Measurements from ENCODE around the gene SARS1. TPM values are rescaled to one million over a fixed set of nuclear protein-coding genes. Genes with fewer than 3 reads are reported as not detected.

SARS1 gene
- total RNA-seq, 1 donor from 2014 or later = 134 TPM

DNA sequence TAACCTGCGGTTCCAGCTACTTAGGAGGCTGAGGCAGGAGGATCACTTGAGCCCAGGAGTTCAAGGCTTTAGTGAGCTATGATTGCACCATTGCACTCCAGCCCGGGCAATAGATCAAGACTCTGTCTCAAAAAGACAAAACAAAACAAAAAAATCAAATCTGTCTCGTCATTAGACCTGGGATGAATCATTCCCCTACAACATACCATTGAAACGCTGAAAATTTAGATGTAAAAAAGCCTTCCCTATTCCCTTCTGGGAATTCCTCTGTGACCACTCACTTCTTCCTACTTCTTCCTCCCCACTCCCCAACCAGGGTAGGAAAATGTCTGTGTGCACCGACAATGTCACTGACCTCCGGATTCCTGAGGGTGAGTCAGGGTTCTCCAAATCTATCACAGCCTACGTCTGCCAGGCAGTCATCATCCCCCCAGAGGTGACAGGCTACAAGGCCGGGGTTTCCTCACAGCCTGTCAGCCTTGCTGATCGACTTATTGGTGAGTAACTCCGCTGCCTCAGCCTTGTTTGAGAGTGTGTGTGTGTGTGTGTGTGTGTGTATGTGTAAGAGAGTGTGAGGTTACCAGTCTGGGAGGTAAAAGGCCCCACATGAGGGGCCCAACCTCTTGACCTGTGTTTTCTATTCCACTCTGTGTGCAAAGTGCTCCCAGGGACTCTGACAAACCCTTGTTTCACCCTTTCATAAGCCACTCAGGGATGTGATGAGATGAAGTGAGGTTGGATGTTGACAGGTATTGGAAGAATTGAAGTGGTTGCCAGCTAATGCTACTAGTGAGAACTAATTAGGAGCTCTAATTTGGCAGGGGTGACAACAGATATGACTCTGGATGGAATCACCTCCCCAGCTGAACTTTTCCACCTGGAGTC lies 16.3 kb upstream of the SARS1 start:
- no peaks in the 10 kb centered on the region for H3K27me3 ChIP-seq
- H3K9me3 ChIP-seq = no peaks in the 10 kb centered on the region
- peaks cover 3 to 11% of the 10 kb centered on the region in 2 donors for H3K4me1 ChIP-seq
- H3K4me3 ChIP-seq = no peak overlapping the region
- intact Hi-C loops (cut with DNase I) = loop anchor here (1.0 kb wide), 1 partner anchor 16 kb away; the partner anchor contains the start of gene SARS1
- DNase-seq (ENCODE audit: low spot score in 2 of 2) = peak in 1 of 2 donors; percentile 83
- H3K27ac ChIP-seq = peak overlapping the region; percentile 62 to 76
- TF ChIP-seq CTCF (IDR thresholded peaks at IDR 0.05) = no peak
- no peaks in the 10 kb centered on the region for H3K36me3 ChIP-seq

GRCh38 chr1:109198043-109198695 lies 15.5 kb upstream of the SARS1 start:
- peak; percentile 16 to 75 for DNase-seq (ENCODE audit: low spot score in 2 of 2)
- H3K27ac ChIP-seq = peak overlapping the region; percentile 62 to 76
- H3K9me3 ChIP-seq = no peaks in the 10 kb centered on the region
- H3K27me3 ChIP-seq = no peaks in the 10 kb centered on the region
- H3K36me3 ChIP-seq = no peaks in the 10 kb centered on the region
- H3K4me3 ChIP-seq = no peak overlapping the region
- intact Hi-C loops (cut with DNase I) = loop anchor here (1.0 kb wide), 1 partner anchor 15 kb away; the partner anchor contains the start of gene SARS1
- no peak for TF ChIP-seq CTCF (IDR thresholded peaks at IDR 0.05)
- peaks cover 3 to 11% of the 10 kb centered on the region in 2 donors for H3K4me1 ChIP-seq

- no peak for DNase-seq (ENCODE audit: low spot score in 2 of 2)
- intact Hi-C loops (cut with DNase I) = loop anchor here (1.0 kb wide), 1 partner anchor 15 kb away; the partner anchor contains the start of gene SARS1
Observed at GRCh38 chr1:109198745-109199144, 15.0 kb upstream of the SARS1 start.

DNA sequence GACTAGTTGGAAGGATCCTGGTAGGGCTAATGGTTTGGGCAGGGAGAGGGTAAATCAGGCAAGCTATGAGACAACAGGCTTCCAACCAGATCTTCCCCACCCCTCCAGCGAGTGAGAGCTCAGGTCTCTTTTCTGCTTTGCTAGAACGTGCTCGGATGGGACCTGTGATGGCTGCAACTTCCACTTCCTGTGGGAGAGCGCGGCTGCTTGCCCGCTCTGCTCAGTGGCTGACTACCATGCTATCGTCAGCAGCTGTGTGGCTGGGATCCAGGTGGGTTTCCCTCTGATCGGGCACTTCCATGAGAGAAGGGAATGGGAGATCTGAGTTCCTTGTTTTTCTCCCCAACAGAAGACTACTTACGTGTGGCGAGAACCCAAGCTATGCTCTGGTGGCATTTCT lies 14.0 kb upstream of the SARS1 start:
- Histone ChIP-seq H3K4me3 (no peak overlapping the region), H3K9me3 (no peaks in the 10 kb centered on the region), H3K36me3 (no peaks in the 10 kb centered on the region), H3K4me1 (peaks cover 3 to 11% of the 10 kb centered on the region in 2 donors), H3K27ac (no peak overlapping the region), H3K27me3 (no peaks in the 10 kb centered on the region)
- intact Hi-C loops (cut with DNase I) = no loop called here
- DNase-seq (ENCODE audit: low spot score in 2 of 2) = no peak
- TF ChIP-seq CTCF (IDR thresholded peaks at IDR 0.05) = no peak

More at GRCh38 chr1:109198745-109199144, 15.0 kb upstream of the SARS1 start:
- no peak for TF ChIP-seq CTCF (IDR thresholded peaks at IDR 0.05)
- Histone ChIP-seq H3K4me1 (peaks cover 3 to 11% of the 10 kb centered on the region in 2 donors), H3K9me3 (no peaks in the 10 kb centered on the region), H3K27ac (peak overlapping the region in 1 of 2 donors; percentile 62), H3K36me3 (no peaks in the 10 kb centered on the region), H3K27me3 (no peaks in the 10 kb centered on the region), H3K4me3 (no peak overlapping the region)

DNA sequence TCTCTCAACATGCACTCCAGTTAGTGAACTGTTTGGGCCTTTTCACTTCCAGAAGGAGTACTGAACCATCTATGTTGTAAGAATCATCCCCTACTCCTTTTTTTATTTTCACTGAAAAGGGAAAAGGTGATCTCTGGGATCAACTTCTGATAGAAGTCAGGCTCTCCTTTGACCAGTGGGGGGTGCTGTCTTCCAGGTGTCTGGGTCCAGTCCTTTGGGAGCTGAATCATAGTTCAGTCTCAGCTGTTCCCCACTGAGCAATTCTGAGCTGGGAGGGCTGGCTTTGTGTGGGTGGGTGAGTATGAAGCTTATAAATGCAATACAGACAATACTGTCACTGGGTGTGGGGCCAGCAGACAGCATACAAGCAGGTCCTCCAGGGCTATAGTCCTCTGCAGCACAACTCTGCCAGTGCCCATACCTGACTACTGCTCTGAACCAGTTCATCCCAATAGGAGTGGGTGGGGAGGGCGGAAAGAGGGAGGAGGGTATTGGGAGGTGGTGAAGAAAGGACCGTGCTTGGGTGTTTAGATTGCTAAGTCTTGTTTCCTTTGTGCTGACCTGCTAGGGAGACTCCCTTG lies 12.5 kb upstream of the SARS1 start:
- intact Hi-C loops (cut with DNase I) = no loop called here
- peak in 1 of 3 experiments; percentile 34 for TF ChIP-seq CTCF (IDR thresholded peaks at IDR 0.05)
- no peak for DNase-seq (ENCODE audit: low spot score in 2 of 2)
- Histone ChIP-seq H3K9me3 (no peaks in the 10 kb centered on the region), H3K4me3 (no peak overlapping the region), H3K36me3 (no peaks in the 10 kb centered on the region), H3K27ac (no peak overlapping the region), H3K27me3 (no peaks in the 10 kb centered on the region), H3K4me1 (peaks cover 3 to 11% of the 10 kb centered on the region in 2 donors)

Measured in ascending aorta (tissue), 2 donors.